ENCODE results near the gene ZNF440.
"Not testable (repeated sequence)": the region's sequence is repeated elsewhere in the genome, so short reads cannot be mapped to it uniquely, and the experiment has no call there.

DNA sequence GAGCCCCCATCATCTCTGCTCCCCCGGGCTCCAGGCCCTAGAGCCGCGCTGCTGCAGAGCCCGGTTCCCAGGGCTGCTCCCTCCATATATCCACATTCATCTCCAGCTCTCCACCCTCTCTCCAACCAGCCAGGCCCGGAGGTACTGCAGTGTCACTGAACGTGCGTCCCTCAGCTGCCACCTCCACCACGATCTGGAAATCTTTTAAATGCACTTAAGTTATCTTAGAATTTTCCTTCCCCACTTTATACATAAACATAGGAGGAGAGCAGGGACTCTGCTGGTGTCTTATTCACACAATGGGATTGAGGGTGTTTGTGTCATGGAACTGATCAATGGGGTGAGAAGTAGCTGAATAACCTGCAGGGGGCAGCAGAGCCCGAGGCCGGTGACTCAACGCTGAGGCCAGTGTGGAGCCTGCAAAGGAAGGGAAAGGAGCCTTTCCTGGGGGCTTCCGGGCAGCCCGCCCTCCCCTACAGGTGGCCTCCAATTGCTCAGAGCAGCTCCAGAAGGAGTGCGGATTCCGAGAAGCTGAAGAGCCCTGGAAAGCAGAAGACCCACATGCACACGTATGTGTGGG is 65.7 kb downstream of the ZNF440 start:
- not testable (repeated sequence) for TF ChIP-seq EZH2phosphoT487 (IDR thresholded peaks at IDR 0.05; ENCODE audit: insufficient read depth, low read depth); EZH2 (IDR thresholded peaks at IDR 0.05; ENCODE audit: insufficient read depth, poor library complexity, severe bottlenecking)

Measured in GM23248 (cell line).